Measurements from ENCODE around the gene USP47.
A peak's percentile ranks its signal among the peaks of the same experiment; 100 is the strongest.
"Not testable (repeated sequence)": the region's sequence is repeated elsewhere in the genome, so short reads cannot be mapped to it uniquely, and the experiment has no call there.

The USP47 gene

DNA sequence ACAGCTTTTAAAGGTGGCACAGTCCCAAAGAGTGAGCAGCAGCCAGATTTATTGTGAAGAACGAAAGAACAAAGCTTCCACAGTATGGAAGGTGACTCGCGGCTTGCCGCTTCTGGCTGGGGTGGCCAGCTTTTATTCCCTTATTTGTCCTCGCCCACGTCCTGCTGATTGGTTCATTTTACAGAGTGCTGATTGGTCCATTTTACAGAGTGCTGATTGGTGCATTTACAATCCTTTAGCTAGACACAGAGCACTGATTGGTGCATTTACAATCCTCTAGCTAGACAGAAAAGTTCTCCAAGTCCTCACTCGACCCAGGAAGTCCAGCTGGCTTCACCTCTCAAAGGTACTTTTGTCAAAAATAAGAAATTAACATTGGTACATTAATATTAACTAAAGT is 10.4 kb upstream of the USP47 start:
- not testable (repeated sequence) for DNase-seq

DNA sequence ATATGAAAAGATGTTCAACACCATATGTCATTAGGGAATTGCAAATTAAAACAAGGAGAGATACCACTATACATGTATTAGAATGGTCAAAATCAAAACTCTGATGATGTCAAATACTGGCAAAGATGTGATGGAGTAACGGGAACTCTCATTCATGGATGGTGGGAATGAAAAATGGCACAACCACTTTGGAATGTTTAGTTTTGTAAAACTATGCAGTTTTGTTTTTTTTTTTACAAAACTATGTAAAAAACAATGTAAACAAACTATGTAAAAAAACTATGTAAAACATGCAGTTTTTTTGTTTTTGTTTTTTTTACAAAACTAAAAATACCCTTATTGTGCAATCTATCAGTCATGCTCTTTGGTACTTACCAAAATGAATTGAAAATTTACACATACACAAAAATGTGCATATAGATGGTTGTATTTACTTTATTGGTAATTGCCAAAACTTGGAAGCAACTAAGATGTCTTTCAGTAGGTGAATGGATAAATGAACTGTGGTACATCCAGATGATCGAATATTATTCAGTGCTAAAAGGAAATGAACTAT is 5.0 kb upstream of the USP47 start:
- DNase-seq = no peak

DNA sequence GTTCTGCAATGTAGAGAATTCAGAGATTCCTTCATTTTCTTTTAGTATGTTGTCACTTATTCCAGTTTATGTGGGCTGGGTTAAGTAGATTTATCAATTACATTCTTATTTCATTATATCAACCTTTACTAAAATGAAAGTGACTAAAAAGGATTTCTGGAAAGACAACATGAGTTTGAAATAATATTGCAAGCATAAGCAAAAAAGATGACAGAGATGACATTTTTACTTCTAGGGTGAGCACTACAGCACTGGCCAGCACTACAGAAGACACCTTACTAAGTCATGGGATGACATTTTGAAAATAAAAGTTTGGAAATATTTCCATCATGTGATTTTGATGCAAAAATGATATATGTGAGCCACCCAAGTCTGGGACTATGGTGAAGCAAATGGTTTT is 2.1 kb upstream of the USP47 start:
- no peak for DNase-seq

DNA sequence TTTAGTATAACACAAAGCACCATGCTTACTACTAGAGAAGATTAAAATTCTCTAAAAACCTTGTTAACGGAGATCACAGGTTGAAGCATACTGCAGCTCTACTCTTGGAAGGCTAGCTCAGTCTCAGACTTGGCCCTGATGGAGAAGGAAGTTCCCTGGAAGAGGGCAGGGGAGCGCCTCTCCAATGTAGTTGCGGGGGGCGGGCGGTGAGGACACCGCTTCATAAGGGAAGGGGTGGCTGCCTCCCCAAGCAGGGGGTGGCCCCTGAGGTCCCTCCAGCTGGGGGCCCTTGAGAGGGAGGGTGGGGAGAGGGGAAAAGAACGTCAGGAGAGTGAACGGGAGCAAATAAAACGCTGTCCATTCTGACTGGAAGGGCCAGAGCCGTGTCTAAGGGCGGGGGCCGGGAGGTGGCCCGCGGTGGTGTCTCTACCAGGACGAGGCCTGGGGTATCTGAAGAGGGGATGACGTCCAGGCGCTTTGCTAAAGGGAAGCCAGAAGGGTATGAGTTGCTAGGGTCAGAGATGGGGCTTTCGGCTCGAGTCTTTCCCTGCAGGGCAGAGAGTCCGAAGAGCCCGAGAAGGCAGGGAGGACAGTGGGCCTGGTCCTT is 553 bp upstream of the USP47 start:
- peak; percentile 80 for DNase-seq

DNA sequence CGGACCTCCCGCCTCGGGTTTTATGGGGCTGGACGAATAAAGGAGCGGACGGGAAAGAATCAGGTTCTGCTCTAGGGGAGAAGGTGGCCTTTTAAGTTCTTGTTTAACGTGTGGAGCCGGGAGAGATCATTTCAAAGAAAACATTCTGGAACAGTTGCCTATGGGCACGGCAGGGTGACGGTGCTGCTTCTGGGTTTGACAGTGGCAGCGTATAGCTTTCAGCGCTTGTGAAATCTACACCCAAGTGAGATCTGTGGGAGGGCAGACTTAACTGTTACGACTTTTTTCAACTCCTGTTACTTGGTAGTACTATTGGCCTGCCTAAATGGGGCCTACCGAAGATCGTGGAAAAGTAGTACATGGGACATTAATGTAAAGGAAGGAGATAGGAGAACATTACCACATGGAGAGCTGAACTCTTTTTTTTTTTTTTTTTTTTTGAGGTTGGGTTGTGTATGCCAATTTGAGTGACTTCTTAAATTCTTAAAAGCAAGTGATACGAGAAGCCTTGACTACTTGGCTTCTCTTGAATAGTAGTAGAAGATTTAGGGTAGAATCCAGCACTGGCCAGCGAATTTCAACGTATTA is 743 bp downstream of the USP47 start:
- DNase-seq = peak; percentile 83

DNA sequence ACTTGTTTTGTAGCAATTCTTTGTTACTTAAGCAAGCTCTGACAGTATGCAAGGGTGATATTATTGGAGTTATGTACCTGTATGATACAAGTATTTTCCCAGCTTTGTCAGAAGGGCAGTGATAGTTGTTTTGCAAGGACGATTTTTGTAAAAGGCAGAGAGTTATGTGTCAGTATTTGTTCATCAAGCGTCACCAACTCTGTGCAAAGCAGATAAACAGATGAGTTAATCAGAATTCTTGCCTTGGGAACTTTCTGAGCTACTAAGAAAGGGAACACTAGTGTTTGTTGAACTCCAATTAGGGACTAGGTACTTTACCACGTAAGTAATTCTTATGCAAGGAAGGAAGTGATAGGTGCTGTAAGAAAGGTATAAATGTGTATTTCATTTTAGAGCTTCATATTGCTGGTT is 1.4 kb downstream of the USP47 start:
- DNase-seq = peak; percentile 47

DNA sequence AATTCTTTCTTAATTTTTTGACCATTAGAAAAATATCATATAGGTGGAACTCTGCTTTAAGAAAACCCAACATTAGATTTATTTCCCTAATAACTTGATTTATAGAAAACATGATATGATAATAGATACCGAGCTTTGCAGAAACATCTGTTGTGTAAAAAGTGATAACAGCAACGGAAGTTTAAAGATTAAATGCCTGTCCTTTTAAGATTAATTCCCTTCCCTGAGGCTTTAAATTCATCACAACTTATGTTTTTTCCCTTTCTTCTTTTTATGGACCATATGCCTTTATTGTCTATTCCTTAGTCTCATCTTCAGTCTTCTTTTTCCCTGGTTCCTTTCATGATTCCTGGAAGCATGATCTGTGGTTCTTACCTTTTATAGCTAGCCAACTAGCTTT is 1.9 kb downstream of the USP47 start:
- no peak for DNase-seq

DNA sequence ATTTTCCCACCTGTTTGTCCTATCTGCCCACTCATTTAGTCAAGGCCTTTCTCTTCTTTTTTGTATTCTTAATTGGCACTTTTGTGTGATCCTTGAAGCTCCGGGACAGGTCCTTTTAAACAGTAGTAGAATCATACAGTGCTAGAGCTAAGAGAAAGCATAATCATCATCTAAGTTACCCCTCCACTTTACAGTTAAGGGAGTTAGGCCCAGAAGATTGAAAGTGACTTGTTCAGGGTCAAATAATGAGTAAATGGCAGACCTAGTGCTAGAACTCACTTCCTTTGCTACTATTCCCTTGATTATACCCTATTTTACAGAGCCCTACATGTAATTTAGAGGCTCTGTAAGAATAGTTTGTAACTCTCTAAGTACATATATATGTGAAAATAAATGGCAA is 2.5 kb downstream of the USP47 start:
- DNase-seq = no peak

DNA sequence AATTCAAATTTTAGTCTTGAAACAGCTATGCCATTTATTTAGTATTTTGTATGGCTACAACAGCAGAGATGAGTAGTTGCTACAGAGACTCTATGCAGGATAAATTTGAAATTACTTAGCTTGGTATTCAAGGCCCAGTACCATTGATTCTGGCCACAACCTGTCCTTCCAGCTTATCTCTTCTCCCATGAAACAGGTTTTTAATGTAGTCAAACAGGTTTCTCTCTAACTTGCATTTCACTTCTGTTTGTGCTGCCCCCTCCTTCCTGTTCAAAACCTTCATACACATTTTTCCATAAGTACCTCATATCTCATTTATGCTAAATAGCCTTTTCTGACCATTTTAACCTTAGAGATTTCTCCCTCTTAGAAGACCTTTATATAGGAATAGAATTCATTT is 3.3 kb downstream of the USP47 start:
- no peak for DNase-seq

DNA sequence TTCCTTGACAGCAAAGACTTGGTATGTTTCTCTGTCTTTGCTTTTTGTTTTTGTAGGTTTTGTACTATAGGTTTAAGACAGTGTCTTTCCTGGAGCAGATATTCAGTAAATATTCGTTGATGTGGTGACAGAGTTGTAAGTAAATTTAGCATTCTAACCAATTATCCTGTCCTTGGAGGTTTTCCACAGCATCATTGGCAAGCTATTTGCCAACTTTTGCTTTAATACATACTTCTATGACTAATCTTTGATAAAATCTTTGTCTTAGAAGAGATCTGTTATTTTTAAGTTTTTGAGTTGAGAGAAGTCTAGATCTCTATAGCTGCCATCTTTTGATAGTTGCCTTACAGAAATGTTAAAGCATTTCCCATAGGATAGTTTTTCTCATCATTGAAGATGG is 3.8 kb downstream of the USP47 start:
- no peak for DNase-seq

DNA sequence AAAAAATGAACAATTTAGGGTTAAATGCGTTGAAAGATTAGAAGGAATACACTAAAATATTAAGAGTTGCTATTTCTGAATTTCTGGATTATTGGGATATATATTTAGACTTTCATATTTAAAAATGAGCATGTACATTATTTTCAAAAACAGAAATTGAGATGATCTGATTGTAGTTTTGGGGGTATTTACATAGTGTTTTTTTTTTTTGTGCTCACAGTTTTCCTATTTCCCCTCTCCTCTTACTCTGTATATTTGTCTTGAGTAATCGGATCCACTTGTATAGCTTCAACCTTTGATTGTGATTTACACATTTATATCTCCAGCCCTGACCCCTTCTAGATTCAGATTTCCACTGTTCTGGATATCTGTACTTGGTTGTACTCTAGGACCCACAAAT is 5.3 kb downstream of the USP47 start:
- DNase-seq = no peak

DNA sequence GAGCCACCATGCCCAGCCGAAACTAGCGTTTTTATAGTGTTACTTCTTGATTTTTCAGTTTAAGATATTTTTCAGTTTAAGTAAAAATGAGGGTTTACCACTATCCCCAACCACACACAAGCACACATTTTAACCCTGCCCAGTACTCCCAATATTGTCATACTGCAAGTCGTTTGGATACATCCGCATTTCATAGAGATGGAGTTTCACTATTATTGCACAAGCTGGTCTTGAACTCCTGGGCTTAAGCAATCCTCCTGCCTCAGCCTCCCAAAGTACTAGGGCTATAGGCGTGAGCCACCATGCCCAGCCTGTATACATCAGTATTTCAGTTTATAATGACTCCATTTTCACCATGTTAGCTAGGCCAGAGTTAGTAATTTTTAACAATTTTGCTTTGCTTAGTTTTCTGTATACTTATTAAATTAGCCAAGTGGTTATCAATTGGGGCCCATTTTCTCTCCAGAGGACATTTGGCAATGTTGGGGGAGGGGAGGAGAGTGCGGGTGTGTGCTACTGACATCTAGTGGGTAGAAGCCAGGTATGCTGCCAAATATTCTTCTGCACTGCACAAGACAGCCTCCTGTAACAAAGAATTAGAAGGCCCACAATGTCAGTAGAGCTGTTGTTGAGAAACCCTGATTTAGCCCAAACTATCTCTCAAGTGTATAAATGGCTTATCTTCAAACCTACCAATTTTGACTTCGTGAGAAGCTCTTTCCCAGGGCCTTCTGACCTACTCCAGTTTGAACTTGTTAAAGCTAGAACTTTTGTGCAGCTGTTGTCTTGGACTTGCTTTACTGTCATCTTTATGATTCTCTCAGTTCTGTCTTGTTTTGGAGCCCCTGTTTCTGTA is 7.3 kb downstream of the USP47 start:
- peak; percentile 75 for DNase-seq

DNA sequence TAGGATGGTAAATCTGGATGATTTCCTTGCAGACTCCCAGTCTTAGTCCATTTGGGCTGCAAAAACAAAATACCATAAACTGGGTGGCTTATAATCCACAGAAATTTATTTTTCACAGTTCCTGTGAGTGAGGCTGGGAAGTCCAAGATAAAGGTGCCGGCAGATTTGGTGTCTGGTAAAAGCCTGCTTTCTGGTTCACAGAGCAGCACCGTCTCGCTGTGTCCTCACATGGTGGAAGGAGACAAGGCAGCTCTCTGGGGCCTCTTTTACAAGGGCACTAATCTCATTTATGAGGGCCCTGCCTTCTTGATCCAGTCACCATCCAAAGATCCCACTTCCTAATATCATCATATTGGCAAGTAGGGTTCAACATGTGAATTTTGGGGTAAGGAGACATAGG is 8.9 kb downstream of the USP47 start:
- DNase-seq = no peak

DNA sequence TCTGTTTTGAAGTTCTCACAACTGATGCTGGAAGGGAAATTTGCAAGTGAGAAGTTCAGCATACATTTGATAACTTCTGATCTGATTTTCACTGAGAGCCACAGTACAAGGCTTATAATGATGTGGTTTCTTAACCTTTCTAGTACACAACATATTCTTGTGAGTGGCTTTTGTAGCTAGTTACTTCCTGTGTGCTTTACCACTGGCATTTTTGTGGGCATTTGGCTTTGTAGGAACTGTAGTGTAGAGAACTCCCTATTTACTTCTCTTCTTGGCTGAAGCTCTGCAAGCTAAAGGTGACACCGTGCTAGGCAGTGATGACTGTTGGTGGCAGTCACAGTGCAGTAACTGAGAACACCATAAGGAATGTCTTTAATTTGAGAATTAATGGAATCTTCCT is 14.9 kb downstream of the USP47 start:
- DNase-seq = no peak

DNA sequence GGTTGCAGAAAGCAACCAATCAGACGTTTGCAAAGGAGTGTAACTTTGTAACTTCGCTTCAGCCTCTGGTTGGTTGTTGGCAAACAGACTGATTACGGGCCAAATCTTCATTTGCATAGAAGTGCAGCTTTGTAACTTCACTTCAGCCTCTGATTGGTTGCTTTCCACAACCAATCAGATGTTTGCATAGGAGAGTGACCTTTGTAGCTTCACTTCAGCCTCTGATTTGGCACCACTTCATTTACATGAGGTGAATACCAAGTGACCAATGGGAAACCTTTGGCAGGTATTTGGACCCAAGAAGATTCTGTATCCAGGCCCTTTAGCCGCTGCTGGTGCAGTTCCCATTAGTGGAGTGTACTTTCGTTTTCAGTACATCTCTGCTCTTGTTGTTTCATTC is 16.0 kb downstream of the USP47 start:
- DNase-seq = no peak

DNA sequence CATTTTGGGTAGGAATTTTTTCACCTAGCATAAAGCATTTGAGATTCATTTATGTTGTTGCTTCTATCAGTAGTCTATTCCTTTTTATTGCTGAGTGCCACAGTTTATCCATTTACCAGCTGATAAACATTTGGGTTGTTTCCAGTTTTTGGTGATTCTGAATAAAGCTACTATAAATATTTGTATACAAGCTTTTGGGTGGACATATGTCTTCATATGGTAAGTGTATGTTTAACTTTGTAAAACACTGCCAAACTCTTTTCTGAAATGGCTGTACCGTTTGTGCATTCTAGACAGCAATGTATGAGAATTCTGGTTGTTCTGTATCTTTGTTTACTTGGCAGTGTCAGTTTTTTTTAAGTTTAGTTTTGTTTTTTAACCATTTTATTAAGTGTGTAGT is 16.9 kb downstream of the USP47 start:
- no peak for DNase-seq

DNA sequence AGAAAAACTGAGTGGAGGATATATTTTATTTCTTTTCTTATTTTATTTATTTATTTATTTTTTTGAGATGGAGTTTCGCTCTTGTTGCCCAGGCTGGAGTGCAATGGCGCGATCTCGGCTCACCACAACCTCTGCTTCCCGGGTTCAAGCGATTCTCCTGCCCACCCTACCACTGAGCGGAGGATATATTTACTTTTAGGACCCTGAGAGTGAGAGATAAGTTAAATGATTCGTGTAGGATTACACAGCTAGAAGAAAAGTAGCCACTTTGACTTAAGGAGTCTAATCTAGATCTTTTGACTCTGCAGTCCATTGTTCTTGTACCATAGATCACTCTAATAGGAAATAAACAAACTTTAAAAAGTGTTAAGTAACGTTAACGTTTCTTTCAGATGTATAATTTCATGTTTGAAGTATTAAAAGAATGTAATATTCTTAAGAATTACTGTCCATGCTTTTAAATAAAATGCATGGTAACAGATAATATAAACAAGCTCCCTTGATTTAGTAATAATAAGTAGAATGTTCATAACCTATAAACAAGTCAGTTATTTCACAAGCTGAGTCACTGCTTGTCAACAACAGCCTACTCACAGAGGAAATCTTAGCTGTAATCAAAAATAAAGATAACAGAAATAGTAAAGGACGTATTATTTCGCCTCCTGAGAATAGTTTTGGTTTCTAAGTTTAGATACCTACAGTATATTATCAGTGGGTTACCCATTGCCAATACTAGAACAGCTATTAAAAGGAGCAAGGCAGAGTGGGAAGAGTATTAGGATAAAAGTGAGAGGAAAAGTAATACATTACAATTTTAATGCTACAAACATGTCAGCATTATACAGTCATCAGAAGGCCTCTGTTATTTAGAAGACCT is 18.6 kb downstream of the USP47 start:
- no peak for DNase-seq

DNA sequence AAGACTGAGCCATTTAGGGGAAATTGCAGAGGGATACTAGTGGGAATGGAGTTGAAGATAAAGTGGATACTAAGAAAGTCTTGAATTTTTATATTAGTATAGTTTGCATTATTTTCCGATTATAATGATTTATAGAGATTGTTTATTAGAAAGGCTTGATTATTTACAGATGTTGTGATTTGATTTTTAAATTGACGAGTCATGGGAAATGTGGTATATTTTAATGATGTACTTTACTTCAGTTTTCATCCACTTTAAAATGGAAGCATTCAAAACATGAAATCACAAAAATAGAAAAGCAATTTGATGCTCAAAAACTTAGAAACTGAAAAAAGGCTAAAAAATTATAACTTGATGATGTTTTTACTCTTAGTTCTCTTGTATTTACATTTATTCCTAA is 21.2 kb downstream of the USP47 start:
- no peak for DNase-seq

DNA sequence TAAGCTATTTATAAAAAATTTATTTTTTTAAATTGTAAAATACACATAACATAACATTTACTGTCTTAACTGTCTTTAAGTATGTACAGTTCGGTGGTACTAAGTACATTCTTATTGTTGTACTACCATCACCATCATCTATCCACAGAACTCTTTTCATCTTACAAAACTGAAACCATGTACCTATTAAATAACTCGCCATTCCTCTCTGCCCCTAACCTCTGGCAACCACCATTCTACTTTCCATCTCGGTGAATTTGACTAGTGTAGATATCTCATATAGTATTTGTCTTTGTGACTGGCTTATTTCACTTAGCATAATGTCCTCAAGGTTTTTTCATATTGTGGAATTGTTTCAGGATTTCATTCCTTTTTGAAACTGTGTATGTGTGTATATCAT is 22.6 kb downstream of the USP47 start:
- no peak for DNase-seq

DNA sequence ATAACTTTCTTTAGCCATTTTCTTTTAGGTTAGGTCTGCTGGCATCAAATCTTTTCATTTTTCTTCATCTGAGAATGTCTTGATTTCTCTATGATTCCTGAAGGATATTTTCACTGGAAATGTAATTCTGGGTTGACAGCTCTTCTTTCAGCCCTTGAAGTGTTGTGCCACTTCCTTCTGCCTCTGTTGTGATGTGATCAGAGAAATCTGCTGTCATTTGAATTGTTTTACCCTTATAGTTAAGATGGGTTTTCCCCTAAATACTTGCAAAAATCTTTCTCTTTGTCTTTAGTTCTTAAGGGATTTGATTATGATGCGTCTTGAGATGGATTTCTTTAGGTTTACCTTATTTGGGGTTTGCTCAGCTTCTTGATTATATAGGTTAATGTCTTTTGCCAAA is 23.0 kb downstream of the USP47 start:
- no peak for DNase-seq

DNA sequence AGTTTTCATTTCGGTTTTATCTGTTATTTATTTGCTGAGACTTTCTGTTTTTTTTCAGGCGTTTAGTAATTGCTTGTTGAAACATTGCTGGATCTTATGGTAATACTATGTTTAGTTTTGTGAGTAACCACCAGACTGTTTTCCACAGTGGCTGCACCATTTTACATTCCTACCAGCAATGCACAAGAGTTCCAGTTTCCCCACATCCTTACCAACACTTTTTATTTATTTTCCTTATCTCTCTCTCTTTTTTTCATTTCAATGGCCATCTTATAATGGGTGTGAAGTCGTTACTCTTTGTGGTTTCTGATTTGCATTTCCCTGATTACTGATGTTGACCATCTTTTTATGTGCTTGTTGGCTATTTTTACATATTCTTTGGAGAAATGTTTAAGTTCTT is 23.7 kb downstream of the USP47 start:
- DNase-seq = no peak

DNA sequence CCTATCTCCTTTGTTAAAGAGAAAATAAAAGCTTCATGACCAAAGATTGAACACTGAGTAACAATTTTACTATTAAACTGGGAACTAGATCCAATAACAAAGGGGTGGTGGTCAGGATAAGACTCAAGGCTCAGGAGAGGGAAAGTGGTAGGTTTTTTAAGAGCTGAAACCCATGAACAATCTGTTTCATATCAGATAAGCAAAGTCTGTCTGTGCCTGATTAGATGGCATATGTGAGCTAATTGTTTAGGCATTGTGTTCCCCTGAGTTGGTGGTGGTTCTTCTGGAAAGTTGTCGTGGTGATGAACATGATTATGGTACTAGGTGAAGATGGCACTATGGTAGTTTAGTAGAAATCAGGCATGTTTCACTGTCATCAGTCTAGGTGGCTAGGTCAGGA is 24.4 kb downstream of the USP47 start:
- no peak for DNase-seq

DNA sequence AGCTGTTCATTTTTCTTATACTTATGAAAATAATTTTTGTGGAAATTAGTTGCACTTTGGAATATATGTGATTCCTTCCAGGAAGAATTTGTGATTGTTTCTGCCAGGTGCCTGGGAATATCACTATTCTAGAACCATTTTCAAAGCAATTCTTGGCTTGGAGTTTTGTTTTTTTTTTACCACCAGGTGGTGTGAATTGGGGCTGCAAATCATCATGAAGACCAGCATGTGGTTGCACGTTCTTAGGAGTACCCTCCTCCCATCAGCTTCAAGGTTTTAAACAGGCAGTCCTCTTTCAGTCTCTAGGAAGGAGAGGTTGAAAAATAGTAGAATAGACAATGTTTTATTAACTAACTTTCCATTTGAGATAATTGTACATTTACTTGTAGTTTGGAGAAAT is 25.9 kb downstream of the USP47 start:
- no peak for DNase-seq
